NCI-H1092 (cell line): ENCODE data around the gene ADGRG7.
"Not testable (repeated sequence)": the region's sequence is repeated elsewhere in the genome, so short reads cannot be mapped to it uniquely, and the experiment has no call there.

Source experiments
- DNase-seq: peaks from one replicate; lab custom pipeline; 2025; lab: John Stamatoyannopoulos, UW

Gene ADGRG7

DNA sequence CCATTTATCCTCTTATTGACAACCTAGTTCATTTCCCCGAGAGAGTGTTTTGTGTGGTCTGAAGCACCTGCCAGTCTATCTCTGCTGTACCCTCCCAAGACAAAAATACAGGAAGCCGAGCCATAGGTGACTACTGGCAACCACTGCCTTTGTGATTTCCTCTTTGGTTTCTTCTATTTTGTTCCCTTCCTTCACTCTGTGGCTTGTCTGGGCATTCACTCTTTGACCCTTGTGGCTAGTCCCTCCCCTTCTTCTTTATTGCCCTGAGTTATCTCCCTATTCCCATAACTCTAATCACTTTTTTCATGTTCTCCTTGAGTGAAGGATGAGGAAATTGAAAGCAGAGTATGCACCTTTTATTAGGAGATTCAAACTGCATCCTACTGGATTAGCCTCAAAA, at the start of gene ADGRG7:
Gene ADGRG7, plus strand, starts transcription at position 297 of the 400 bp plus-strand sequence. CDS start 256 bp downstream, outside the sequence.
- DNase-seq, result no peak

DNA sequence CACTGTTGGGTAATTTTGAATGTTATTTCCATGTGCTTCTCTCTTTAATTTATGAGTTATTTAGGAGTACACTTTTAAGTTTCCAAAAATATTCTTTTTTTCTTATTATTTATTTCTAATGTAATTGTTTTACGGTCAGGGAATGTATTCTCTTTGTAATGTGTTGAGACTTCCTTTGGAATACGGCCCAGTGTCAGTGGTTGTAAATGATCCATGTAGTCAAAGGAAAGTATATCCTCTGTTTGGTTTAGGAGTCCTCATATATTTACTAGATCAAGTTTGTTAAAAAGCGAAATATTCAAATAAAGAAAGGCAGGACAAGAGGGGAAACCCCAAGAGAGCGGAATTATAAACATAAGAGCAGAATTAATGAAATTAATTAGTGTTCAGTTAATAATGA, 49.0 kb upstream of the ADGRG7 start:
- DNase-seq, result no peak

GRCh38 chr3:100561459-100562158, 47.8 kb upstream of the ADGRG7 start:
- no peak for DNase-seq

DNA sequence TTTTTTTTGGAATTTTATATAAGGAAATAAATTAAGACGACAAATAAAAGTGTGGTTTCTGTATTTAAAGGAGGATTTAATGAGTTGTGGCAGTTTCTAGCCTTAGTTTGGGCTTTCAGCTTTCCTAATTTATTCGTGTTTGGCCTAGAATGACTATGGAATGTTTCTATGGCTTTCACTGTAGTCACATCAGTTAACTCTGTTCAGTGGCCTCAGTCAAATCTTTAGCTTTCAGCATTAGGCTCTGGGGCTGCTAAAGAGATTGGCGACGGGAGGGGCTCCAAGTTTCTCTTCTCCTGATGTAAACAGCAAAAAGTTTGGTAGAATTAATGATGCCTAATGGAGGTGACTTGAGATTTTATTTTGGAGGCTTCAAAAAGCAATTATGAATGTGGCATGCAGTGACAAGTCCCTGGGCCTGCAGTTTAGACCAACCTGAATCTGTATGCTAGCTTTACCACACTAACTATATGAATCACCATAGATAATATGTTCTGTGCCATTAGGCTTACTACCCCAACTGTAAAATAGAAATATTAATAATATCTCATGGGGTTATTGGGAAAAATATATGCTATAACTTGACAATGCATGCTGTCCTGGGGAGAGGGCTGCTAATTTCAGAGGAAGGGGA, 47.1 kb upstream of the ADGRG7 start:
- no peak for DNase-seq

- DNase-seq, result no peak
Observed at GRCh38 chr3:100563228-100563627, 46.2 kb upstream of the ADGRG7 start.

DNA sequence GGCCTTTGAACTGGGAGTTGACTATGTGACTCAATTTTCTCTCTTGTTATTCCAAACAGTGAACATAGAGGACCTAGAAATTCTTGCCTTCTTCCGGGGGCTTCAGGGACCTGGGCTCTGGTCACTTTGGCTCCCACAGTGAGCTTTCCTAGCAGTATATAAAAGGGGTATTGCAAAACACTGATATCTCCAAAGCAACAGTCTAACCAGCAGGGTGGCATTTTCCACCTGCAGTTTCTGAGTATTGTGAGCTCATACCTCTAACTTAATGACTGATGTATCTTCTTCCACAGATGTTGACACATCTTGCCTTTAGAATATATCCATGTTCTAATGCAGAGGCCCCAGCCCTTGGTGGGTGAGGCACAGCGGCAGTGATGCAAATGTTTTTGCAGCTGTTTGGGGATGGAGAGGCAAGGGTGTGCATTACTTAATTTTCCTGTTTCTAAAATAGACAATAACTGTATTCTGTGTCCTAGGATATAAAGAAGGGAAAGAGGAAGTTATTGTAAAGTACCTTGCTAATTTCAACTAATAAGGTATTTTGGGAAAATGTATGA, 45.7 kb upstream of the ADGRG7 start:
- DNase-seq, result no peak

DNA sequence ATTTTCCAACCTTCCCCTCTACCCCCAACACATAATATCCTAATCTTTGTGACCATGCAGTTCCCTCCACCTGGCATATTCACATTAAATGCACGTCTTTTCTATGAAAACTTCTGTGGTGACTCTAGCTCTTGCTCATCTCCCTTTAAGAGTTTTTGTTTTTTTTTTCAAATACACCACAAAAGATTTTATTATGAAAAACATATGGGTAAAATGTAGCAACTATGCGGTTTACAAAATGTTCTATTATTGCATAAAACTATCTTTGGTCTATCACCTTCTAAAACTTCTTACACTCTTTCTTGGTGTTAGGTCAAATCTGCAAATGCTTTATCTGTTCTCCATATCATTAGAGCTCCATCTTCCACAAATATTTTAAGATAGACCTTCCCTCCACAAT, 38.6 kb upstream of the ADGRG7 start:
- no peak for DNase-seq

DNA sequence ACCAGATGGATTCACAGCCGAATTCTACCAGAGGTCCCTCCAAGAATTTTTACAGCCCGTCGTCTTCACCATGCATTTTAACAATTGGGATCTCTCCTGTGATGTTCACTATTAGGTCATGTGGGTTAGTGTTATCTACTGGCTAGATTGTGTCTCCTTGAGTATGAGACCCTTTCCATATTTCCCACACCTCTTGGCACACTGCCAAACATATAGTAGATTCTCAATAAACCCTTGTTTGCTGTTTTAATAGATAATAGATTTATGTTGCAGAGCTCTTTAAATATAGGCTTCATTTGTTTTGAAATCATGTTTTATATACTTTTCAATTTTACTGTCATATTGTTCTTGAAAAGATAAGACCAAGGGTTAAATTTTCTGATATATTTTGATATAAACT, 34.9 kb upstream of the ADGRG7 start:
- DNase-seq, result no peak

DNA sequence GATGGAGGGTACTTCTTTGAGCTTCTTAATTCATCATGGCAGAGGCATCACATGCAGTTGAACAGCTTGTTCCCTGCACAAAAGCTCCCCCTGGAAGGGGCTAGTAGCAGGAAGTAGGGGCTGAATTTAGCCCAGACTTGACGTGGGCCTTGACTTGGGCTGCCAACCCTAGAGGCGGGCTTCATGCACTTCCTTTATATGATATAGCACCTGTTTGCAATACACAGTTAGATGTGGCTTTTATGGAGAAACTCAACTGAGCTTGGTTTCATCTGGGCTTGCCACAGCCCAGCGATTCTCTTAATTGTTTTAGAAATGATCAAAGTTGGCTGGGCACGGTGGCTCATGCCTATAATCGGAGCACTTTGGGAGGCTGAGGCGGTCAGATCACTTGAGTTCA, 33.7 kb upstream of the ADGRG7 start:
- no peak for DNase-seq

DNA sequence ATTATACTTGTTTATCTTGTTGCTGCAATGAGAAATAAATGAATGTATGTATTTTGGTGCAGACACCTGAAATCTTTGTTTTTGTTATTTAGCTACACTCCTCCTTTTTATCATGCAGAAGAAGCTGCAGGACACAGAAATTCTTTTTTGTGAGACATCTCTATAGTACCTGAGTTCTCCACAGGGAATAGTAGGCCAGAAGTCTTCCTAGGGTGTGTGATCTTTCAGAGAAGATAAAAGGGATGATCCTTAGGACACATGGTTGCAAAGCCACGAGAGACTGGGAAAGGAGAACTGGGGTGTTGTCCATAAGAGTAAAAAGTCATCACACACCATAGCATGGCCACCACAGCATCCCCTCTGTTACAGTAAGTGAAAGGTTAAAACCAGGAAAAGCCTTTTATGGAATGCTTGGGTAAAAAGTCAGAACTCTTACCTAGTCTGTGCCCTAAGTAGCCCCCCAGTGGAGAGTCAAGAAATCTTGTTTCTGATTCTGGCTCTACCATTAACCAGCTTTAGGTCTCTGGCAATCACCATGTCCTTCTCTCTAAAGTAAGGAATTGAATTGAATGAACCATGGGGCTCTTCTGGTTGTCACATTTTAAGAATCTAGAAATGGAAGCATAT, 31.9 kb upstream of the ADGRG7 start:
- no peak for DNase-seq

DNA sequence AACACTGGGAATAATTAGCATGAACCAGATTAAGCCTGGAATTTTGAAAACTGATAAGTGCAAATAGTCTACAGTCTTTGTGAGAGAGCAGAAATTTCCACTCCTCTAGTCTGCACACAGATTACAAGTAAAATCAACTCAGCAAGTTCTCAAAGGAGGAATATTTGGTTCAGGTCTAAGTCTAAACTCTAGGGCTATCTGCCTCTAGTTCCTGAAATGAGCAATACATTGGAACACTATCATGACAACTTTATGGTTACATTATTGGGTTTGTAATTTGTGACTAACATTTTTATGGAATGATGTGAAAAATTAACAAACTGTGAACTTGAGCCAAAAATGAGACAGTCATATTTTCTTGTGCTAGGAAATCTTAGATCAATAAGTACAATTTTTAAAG, 30.8 kb upstream of the ADGRG7 start:
- DNase-seq, result no peak

DNA sequence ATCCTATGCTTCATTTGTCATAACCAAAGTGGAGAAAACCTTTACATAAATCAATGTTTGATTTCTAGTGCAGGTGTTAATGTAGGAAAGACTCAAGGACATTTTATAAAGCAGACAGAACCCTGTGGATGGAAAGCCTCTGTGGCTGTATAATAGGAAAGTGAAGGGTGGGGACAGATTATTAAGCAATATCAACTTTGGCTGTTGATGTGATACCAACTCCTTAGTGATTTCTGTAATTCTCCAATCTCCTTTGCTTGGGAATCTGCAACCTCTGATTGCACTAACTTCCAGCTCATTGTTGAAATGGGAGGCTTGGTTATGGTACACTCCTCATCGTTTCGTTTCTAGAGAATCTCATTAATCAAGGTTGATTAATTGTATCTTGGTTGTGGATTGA, 29.3 kb upstream of the ADGRG7 start:
- no peak for DNase-seq

DNA sequence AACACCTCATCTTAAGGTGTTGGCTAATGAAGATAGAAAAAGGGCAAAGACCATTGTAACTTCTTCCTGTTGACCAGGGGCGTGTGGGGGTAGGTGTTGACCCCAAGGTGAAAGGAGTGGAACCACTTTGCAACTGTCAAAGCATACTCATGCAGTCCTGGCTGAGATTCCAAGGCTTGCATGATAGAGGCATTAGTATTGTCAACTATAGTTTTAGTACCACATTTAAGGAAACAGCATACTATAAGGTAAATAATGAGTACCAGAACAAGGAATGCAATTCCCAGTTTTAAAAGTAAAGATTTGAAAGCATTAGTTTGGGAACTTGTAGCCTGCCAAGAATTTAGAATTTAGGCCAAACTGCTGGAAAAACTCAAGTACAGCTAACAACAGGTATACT, 27.8 kb upstream of the ADGRG7 start:
- DNase-seq, result no peak

GRCh38 chr3:100582157-100582556, 27.2 kb upstream of the ADGRG7 start:
- not testable (repeated sequence) for DNase-seq

DNA sequence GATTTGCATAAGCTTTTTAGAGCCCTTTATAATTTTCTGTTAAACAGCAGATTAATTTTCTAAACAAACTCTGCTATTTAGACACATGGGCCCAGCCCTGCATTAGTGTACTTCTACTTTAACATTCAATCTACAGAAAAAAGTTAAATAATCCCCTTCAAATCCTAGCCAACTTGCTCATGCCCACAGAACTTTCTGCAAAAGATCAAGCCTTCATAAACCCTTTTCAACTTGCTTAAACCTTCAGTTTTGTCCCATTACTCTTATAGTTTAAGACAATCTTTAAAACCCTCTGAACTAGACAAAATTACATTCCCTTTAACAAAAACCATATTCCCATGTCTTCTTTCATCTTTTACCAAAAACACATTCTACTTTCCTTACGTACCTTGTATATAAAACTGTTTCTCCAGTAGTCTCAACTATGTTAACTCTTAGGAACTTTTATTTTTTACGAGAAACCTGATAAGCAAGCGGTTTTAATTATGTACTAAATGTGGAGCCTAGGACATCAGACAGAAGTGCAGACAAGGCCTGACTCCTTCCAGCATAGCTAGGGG, 25.2 kb upstream of the ADGRG7 start:
- DNase-seq, result no peak

DNA sequence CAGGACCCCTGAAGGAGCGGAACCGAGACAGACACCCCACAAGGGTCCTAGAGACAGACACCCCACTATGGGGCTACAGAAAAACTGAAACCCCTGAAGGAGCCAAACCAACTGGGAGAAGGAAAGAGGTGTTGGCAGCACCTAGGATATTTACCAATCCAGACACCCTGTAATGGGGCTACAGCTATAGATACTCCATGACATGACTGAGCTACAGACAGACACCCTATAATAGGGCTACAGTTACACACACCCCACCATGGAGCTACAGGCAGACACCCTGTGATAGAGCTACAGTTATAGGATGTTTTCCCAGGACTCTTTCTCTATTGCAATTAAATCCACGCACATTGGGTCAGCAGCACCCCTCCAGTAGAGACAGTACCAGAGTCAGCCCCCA, 22.6 kb upstream of the ADGRG7 start:
- DNase-seq, result no peak

GRCh38 chr3:100588251-100588650, 21.1 kb upstream of the ADGRG7 start:
- DNase-seq, result no peak

DNA sequence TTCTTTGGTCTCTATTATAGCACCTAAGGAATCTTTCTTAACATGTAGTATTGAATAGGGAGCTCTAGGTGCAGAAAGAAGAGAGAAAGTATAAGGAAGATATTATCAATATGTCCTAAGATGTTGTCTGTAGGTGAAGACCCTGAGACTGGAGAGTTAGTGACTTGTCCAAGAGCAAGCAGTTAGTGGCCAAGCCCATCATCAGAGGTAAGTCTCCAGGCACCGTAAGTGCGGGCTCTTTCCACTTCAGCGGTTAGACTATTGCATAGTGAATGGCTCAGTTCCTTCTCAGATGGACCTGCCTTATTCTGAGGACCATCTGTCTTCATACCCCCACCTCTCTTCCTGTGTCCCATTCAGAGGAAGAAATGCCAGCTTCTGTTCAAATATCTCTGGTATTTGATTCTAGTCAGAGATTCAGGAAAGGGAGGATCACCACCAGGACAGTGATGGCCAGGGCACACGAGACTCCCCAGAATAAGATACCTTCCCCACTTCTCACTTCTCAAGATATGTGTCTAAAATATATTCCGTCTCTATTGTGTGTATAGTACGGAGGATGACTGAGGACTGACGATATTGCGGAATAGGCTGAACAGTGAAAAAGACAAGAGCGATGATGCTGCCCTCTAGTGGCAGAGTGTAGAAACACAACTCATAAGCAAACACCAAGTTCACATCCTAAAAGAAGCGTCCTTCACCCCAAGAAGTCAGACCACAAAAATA, 19.1 kb upstream of the ADGRG7 start:
- DNase-seq, result peak; percentile 57

DNA sequence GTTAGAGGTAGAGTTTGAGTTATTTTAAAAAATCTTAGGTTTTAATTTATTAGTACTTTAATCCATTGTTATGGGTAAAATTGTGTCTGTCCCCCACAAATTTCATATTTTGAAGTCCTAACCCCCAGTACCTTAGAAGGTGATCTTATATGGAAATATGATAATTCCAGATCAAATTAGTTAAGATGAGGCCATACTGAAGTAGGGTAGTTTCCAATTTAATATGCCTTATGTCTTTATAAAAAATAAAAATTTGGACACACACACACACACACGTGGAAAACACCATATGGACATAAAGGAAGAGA, 18.6 kb upstream of the ADGRG7 start:
- DNase-seq, result no peak

DNA sequence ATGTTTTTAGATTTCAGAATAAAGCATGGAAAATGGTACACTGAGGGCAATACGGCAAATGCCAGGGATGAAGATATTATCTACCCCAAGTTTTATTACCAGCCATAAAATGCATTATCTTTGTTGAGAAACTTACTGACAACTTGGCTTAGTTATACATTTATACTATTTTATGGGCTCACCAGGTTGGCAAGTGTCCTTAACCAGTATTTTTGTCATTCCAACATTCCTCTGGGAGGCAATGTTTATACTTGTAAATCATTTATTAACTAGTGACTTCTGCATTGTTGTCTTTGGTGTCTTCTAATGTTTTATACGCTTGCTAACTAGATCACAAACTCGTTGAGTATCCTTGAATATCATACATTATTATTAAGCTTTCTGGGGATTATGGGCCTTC, 18.0 kb upstream of the ADGRG7 start:
- no peak for DNase-seq

DNA sequence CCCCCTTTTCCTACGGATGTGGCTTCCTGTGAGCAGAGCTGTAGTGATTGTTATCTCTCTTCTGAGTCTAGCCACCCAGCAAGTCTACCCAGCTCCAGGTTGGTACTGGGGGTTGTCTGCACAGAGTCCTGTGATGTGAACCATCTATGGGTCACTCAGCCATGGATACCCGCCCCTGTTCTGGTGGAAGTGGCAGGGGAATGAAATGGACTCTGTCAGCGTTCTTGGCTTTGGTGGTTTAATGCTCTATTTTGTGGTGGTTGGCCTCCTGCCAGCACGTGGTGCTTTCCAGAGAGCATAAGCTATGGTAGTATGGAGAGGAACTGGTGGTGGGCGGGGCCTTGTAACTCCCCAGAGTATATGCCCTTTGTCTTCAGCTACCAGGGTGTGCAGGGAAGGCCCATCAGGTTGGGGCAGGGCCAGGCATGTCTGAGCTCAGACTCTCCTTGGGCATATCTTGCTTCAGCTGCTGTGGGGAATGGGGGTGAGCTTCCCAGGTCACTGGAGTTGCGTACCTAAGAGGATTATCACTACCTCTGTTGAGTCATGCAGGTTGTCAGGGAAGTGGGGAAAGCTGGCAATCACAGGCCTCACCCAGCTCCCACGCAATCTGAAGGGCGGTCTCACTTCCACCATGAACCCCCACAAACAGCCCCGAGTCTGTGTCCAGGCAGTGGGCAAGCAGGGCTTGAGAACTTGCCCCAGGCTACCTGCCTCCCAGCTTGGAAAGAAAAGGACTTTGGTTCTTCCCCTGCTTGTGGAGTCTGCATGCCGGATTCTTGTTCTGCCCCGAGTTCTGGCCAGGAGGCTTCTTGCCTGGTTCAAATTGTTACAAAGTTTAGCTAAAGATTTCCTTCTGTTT, 9.0 kb upstream of the ADGRG7 start:
- DNase-seq, result no peak
